ENCODE data around the gene HCST. TPM values are rescaled to one million over a fixed set of nuclear protein-coding genes. Genes with fewer than 3 reads are reported as not detected.

The HCST gene
- total RNA-seq, 1 donor from 2014 or later: 7.1 TPM

DNA sequence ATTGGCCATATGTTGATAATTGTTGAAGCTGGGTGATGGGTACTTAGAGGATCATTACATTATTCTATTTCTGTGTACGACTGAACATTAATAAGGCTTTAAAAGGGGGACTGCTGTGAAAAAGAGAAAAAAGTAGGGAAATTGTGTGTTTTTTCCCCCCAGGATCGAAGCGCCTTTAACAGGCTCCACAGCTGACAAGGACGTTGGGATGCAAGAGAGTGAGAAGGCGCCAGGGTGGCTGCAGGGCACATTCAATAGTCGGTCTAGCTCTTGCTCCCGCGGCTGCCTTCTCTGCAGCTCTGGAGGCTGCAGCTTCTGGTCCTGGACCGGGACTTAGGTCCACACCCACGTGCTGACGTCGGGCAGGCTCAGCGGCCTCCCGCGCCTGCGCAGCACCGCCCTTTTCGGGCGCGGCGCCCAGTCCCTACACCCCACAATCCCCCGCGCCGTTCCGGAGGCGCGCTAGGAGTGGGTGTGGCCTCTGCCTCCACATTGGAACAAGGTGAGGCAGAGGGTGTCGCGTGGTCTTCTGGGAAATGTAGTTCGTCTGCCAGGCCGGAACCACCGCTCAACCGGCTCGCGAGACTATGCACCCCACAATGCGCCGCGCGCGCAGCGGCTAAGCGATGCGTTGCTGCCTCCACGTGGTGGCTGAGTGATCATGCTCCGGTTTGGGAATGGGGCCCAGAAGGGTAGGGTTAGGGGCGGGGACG is 29.0 kb downstream of the HCST start:
- DNase-seq (peak; percentile 99), ATAC-seq (peak; percentile 99)
- intact Hi-C loops (cut with micrococcal nuclease): no loop called here

DNA sequence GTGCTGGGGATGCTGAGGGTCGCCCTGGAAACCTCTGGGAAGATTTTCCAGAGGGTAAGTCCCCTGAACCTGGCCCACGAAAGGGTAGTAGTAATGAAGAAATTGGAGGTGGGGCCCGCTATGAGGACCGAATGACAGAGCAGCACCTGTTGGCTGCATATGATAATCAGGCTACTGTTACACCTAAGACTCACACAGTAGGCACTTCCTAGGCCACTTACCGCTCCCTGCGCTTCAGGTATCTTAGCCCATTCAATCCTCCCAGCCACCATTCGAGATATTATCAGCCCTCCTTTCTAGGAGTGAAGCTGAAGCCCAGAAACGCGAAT is 29.5 kb downstream of the HCST start:
- intact Hi-C loops (cut with micrococcal nuclease): no loop called here
- no peak for ATAC-seq
- no peak for DNase-seq

DNA sequence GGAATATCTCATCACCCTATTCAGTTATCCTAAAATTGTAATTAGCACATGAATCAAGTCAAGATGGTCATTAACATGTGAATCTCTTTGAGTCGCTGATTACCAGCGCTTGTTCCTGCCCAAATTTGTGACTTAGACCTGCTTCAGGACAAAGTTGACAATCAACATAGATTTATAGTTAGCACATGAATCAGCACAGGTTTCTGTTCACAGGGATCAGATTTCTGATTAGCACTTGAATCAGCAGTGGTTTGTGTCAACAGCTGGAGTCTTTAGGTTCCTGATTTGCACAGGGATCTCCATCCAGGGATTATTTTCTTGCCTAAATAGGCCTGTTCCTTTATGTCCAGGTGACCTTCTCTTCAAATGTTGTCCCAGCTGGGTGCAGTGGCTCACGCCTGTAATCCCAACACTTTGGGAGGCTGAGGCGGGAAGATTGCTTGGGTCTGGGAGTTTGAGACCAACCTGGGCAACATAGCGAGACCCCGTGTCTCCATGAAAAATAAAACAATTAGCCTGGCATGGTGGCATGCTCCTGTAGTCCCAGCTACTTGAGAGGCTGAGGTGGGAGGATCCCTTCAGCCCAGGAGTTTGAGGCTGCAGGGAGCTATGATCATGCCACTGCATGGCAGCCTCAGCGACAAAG is 30.1 kb downstream of the HCST start:
- ATAC-seq (no peak), DNase-seq (no peak)
- intact Hi-C loops (cut with micrococcal nuclease): no loop called here

DNA sequence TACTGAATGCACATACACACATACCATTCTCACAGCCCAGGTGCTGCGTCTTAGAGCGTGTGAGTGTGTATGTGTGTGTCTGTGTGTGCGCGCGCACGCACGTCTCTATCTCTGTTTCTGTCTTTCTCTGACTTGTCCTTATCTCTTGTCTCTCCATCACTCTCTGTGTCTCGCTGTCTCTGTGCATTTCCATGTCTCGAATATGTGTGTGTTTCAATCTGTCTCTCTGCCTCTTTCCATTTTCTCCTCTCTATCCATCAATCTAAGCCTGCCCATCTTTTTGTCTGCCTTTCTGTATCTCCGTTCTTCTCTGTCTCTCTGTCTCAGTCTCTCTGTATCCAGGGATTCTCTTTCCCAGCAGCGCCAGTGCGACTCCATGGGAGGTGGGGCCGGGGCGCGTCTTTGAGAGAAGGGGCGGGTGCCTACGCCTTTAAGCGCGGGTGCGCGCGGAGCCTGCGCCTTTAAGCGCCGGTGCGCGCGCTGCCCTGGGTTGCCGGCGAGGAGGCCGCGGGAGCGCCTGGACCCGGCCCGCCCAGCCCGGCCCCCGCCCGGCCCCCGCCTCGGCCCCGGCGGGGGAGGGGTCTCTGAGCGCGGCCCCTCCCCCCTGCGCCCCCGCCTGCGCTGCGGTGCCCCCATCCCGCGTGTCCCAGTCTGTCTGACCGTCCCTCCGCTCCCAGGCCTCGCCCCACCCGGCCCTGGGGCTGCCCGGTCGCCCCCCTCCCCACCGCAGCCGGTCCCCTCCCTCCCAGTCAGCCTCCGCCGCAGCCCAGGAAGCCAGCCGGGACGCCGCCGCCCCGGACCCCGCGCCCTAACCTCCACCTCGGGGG is 33.8 kb downstream of the HCST start, which contains the start of gene LRFN3:
Gene LRFN3 (plus strand): TSS at position 464 of the 827 bp plus-strand sequence. CDS start 3,052 bp downstream, outside the sequence.
- ATAC-seq (peak; percentile 58), DNase-seq (peak; percentile 90)
- intact Hi-C loops (cut with micrococcal nuclease): no loop called here

DNA sequence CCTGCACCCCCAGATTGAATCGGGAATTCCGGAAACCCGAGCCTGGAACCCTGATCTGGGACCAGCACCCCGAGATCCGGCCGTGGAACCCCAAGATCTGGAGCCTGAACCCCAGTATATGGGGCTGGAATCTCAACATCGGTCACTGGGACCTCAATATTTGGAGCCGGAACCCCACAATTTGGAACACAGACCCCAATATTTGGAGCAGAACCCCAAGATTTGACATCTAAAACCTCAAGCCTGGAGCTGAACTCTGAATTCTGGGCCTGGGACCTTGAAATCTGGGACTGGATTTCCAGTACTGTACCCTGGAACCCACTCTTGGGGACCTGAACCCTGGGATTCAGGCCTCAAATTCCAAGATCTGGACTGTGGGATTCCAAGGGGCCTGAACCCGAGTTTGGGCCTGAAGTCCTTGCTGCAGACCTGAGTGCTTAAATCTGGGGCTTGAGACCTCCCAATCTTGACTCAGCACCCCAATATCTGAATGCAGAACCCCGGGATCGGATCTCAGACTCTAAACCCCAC is 34.5 kb downstream of the HCST start:
- ATAC-seq: no peak
- no peak for DNase-seq
- intact Hi-C loops (cut with micrococcal nuclease): no loop called here

DNA sequence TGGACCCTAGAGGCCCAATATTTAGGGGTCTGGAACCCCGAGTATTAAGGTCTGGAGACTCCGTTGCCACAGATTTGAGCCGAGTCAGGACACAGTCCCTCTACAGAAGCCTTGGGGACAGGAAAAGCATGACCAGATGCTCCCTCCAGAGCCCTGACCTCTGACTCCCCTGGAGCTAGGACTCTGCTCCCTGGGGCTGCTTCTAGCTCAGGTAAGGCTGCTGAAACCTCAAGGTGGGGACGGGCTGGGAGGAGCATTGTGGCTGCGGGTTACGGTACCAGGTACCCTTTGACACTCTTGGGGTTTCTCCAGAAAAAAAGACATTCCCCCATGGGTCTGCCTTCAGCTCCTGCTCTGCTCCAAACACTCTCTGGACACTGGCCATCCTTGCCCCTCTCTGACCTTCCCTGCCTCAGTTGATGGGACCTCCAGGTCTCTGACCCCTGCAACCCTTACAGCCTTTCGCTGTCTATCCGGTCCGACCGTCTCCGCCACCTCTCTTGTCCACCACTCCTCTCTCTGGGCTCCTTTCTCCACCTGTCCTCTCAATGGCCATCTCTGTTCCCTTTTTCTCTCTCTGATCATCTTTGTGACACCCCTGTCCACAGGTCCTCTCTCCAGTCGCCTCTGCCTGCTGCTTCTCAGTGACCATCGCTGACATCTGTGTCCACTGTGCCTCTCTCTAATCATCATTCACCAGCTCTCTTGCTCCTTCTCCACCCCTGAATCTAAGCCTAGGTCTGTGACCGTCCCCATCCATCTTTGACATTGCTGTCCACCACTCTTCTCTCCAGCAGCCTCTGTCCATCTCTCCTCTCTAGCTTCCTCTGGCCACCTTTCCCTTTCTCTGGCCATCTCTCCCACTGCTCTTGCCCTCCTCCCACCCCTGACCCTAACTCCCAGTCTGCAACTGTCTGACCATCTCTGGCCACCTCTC is 35.3 kb downstream of the HCST start:
- no peak for DNase-seq
- intact Hi-C loops (cut with micrococcal nuclease): no loop called here
- ATAC-seq: no peak

DNA sequence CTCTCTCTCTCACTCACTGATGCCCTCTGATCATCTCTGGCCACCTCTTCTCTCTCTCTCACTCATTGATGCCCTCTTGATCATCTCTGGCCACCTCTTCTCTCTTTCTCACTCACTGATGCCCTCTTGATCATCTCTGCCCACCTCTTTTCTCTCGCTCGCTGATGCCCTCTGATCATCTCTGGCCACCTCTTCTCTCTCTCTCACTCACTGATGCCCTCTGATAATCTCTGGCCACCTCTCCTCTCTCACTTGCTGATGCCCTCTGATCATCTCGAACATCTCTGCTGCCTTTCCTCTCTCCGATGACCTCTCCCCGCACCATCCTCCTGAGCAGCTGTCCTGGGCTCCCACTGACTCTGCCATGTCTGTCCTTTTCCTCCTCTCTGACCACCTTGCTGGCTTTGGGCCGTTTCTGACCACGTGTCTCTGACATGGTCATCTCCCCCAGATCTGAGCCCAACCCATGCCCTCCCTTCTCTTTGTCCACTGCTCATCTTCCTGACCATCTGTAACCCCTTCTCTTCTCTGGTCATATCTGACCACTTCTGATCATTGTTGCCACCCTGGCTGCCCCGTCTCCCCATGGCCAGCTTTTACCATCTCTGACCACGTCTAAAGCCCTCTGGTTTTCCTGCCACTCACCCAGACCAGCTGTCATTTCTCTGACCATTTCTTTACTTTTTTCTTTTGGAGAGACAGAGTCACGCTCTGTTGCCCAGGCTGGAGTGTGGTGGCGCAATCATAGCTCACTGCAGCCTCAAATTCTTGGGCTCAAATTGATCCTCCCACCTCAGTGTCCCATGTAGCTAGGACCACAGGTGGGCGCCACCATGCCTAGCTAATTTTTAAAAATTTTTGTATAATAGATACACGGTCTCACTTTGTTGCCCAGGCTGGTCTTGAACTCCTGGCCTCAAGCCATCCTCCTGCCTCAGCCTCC is 36.2 kb downstream of the HCST start:
- intact Hi-C loops (cut with micrococcal nuclease): no loop called here
- ATAC-seq (no peak), DNase-seq (no peak)

DNA sequence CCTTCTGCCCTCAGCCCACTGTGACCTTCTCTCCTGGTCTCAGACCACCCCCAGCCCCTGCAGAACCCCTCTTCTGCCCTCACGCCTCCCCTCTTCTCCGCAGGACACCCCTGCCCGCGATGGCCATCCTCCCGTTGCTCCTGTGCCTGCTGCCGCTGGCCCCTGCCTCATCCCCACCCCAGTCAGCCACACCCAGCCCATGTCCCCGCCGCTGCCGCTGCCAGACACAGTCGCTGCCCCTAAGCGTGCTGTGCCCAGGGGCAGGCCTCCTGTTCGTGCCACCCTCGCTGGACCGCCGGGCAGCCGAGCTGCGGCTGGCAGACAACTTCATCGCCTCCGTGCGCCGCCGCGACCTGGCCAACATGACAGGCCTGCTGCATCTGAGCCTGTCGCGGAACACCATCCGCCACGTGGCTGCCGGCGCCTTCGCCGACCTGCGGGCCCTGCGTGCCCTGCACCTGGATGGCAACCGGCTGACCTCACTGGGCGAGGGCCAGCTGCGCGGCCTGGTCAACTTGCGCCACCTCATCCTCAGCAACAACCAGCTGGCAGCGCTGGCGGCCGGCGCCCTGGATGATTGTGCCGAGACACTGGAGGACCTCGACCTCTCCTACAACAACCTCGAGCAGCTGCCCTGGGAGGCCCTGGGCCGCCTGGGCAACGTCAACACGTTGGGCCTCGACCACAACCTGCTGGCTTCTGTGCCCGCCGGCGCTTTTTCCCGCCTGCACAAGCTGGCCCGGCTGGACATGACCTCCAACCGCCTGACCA is 37.2 kb downstream of the HCST start:
- ATAC-seq (no peak), DNase-seq (no peak)
- intact Hi-C loops (cut with micrococcal nuclease): no loop called here

DNA sequence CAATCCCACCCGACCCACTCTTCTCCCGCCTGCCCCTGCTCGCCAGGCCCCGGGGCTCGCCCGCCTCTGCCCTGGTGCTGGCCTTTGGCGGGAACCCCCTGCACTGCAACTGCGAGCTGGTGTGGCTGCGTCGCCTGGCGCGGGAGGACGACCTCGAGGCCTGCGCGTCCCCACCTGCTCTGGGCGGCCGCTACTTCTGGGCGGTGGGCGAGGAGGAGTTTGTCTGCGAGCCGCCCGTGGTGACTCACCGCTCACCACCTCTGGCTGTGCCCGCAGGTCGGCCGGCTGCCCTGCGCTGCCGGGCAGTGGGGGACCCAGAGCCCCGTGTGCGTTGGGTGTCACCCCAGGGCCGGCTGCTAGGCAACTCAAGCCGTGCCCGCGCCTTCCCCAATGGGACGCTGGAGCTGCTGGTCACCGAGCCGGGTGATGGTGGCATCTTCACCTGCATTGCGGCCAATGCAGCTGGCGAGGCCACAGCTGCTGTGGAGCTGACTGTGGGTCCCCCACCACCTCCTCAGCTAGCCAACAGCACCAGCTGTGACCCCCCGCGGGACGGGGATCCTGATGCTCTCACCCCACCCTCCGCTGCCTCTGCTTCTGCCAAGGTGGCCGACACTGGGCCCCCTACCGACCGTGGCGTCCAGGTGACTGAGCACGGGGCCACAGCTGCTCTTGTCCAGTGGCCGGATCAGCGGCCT is 37.9 kb downstream of the HCST start:
- intact Hi-C loops (cut with micrococcal nuclease): no loop called here
- ATAC-seq (no peak), DNase-seq (no peak)

DNA sequence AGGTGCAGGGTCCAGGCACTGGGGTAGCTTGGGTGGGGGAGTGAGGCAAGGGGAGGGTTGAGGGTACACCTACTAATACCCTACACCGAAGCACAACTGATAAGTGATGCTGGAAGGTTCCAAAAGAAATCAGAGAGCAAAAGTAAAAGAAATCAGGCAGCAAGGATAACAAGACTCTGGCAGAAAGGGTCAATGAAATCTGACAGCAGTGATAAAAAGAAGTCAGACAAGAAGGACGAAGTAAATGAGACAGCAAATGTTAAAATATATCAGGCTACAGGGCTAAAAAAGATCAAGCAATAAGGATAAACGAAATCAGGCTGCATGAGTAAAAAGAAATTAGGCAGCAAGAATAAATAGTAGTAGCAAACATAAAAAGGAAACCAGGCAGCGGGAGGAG is 38.5 kb downstream of the HCST start:
- no peak for ATAC-seq
- intact Hi-C loops (cut with micrococcal nuclease): no loop called here

DNA sequence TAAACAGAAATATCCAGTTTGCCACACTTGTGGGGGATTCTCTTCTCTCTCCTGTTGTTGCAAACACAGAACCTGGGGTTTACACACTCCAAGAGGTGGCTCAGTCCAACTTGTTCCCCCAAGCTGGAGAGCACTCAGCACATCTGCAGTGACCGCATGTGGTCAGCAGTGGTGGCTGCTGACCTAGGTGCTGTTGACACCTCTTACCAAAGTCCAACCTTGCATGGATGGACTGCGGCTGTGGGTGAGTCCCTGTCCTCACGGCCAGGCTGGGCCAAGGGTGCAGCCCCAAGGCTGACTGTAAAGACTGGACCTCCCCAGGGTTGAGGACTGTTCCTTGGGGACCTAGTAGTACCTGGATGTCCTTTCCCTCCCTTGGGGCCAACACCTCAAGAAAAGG is 39.9 kb downstream of the HCST start:
- intact Hi-C loops (cut with micrococcal nuclease): no loop called here
- DNase-seq (no peak), ATAC-seq (no peak)

More for the DNA sequence above, 38.5 kb downstream of the HCST start:
- no peak for DNase-seq

DNA sequence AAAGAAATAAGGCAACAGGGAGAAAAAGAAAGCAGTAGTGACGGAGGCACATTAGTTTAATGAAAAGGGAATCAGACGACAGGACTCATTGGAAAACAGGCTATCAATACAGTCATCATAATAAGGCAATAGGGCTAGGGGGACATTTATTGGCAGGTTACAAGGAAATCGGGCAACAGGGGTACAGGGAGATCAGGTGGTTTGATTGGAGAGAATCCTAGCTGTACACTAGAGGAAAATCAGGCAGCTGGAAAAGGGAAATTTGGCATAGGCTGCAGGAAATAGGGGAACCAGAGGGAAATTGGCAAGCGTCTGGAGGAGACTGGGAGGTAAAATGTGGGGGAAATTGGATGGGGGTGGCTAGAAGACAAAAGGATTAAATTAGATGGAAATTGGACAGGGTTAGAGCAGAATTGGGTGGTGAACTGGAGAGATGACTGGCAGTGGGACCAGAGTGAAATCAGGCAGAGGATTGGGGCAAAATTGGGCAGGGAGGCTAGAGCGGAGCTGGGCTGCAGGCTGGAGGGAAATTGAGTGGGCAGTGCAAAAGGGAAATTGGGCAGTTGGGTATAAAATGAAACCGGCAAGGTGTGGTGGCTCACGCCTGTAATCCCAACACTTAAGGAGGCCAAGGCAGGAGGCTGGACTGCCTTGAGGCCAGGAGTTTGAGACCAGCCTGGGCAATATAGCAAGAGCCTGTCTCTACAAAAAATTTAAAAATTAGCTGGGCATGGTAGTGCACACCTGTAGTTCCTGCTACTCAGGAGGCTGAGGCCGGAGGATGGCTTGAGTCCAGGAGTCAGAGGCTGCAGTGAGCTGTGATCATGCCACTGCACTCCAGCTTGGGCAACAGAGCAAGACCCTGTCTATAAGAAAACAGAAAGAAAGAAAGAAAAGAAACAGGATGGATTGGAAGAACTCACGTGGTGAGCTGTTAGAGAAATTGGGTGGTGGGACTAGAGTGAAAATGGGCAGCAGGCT is 41.3 kb downstream of the HCST start:
- intact Hi-C loops (cut with micrococcal nuclease): no loop called here
- DNase-seq (no peak), ATAC-seq (no peak)

DNA sequence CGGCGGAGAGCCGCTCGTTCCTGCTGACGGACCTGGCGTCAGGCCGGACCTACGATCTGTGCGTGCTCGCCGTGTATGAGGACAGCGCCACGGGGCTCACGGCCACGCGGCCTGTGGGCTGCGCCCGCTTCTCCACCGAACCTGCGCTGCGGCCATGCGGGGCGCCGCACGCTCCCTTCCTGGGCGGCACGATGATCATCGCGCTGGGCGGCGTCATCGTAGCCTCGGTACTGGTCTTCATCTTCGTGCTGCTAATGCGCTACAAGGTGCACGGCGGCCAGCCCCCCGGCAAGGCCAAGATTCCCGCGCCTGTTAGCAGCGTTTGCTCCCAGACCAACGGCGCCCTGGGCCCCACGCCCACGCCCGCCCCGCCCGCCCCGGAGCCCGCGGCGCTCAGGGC is 42.2 kb downstream of the HCST start:
- DNase-seq (no peak), ATAC-seq (no peak)
- intact Hi-C loops (cut with micrococcal nuclease): no loop called here

DNA sequence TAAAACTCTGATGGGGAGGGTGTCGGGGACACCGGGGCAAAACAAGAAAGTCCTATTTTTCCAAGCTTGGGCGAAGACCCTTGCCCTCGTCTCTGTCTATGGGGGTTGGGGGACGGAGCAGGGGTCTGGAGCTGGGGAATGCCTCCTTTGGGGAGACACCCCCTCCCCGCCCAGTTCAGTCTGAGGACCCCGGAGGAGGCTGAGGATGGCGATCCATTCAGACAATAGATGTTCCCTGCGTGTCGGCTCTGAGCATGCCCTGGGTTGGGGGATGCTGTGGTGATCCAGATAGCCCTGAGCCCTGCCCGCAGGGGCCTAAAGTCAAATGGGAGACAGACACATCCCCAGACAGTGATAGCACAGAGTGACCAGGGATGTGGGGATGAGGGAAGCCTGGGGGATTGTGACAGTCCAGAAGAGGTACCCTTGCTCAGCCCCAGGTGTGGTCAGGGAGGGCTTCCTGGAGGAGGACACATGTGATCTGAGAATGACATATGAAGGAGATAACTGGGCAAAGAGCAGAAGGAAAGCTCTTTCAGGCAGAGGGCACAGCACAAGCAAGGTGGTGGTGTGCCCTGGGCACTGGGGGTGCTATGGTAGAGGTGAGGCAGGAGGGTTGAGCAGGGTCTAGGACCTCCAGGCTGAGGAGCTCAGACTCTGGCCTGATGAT is 42.9 kb downstream of the HCST start:
- DNase-seq (no peak), ATAC-seq (no peak)
- intact Hi-C loops (cut with micrococcal nuclease): no loop called here

DNA sequence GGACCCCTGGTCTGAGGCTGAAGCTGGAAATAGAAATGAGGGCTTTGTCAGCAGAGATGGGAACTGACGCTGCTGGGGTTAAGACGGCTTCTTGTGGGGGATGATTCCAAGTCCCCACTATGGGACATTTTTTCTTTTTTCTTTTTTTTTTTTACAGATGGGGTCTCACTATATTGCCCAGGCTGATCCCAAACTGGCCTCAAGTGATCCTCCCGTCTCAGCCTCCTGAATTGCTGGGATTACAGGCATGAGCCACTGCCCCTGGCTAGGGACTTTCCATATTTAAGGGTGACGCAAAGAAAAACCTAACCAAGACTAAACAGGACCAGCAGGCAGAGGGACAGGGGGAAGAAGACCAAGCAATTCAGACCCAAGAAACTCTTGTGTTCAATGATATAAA is 43.9 kb downstream of the HCST start:
- intact Hi-C loops (cut with micrococcal nuclease): no loop called here
- DNase-seq: no peak
- ATAC-seq: no peak

All from left ventricle myocardium superior (tissue), 1 donor.